UCSD-AML1 (cell line): Measurements from ENCODE around the gene UMODL1.
"Not testable (repeated sequence)": the region's sequence is repeated elsewhere in the genome, so short reads cannot be mapped to it uniquely, and the experiment has no call there.

Experiments
- DNase-seq: peaks from one replicate; lab custom pipeline; 2025; ENCODE audit not compliant: unreplicated experiment; lab: John Stamatoyannopoulos, UW

The UMODL1 gene

GRCh38 chr21:42110691-42111469 is 39.8 kb downstream of the UMODL1 start:
- DNase-seq, result no peak

DNA sequence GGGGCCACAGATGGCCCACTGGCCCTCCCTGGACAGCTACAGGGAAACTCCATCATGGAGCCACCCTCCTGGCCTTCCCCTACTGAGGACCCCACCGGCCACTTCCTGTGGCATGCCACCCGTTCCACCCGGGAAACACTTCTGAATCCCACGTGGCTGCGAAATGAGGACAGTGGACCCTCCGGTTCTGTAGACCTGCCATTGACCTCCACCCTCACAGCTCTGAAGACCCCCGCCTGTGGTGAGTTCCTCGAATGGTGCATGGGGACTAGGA is 40.3 kb downstream of the UMODL1 start:
- DNase-seq, result no peak

- no peak for DNase-seq
These were observed 40.7 kb downstream of the UMODL1 start for GRCh38 chr21:42111811-42112210.

DNA sequence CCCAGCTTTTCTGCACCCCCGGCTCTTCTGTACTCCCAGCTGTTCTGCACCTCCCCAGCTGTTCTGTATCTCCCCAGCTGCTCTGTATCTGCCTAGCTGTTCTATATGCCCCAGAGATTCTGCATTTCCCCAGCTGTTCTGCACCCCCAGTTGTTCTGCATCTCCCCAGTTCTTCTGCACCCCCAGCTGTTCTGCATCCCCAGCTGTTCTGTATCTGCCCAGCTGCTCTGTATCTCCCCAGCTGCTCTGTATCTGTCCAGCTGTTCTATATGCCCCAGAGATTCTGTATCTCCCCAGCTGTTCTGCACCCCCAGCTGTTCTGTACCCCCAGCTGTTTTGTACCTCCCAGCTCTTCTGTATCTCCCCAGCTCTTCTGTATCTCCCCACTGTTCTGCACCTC is 41.1 kb downstream of the UMODL1 start:
- DNase-seq, result no peak

GRCh38 chr21:42112857-42113256 is 41.7 kb downstream of the UMODL1 start:
- no peak for DNase-seq

- no peak for DNase-seq
These were observed 42.9 kb downstream of the UMODL1 start for GRCh38 chr21:42113926-42114409.

GRCh38 chr21:42114646-42115045 is 43.5 kb downstream of the UMODL1 start:
- no peak for DNase-seq

DNA sequence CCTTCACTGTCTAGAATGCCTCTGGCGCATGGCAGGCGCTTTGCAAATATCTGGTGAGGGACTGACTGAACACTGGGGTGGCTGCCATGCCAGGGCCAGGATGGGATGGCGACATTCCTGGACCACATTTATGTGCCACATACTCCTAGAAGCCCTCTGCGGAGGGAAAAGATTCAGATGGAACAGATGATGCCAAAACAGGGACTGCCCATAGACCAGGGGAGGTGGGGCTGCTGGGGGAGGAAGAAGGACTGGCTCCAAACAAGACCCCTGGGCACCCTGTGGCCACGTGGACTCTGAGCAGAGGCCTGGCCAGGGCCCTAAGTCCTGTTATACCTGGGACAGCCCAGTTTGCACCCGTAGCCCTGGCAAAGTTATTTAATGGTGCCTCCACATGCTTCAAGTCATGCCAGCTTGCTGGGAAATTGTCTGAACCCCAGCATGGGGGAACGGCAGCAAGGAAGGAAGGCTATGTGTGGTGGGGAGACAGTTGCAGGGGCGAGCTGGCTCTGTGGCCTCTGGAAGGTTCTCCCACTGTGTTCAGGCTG is 44.1 kb downstream of the UMODL1 start:
- DNase-seq, result no peak

DNA sequence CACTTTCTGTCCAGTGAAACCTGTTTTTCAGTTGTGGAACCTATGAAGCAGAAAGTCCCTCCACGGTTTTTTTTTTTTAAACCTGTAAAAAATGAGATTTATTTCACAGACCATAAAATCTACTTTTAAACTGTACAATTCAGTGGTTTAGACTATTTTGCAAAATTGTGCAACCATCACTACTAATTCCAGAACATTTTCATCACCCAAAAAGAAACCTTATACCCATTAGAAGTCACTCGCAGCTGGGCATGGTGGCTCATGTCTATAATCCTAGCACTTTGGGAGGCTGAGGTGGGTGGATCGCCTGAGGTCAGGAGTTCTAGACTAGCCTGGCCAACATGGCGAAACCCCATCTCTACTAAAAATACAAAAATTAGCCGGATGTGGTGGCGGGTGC is 45.4 kb downstream of the UMODL1 start:
- DNase-seq, result not testable (repeated sequence)

DNA sequence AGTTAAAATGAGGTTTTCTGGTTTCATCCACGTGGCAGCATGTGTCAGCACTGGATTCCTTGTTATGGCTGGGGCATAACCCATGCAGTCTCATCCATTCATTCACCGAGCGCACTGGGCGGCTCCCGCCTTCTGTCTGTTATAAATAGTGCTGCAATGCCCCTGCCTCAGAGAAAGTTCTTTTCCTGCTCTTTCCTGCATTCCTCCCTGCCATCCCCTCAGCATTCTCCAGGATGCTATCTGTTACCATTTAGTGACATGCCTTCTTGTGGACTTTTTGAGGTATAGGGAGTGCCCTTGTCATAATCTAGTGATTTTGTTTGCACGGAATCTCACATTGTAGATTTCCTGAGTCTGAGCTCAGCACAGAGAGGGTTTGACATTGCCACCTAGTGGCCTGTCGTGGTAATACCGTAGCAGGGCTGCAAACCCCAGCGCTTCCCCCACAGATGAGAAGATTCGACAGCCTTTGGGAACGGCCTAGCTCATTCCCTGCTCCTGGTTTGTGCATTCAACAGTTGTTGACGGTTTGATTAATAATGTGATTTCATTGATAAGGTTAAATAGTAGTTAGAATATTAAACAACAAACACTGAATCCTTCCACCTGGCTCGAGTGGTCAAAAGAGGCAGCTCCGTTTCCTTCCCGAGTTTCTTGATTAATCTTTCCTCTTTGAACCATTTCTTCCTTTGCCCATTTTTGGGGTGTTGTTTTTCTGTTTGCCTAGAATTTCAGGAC is 46.3 kb downstream of the UMODL1 start:
- DNase-seq, result peak; percentile 77

DNA sequence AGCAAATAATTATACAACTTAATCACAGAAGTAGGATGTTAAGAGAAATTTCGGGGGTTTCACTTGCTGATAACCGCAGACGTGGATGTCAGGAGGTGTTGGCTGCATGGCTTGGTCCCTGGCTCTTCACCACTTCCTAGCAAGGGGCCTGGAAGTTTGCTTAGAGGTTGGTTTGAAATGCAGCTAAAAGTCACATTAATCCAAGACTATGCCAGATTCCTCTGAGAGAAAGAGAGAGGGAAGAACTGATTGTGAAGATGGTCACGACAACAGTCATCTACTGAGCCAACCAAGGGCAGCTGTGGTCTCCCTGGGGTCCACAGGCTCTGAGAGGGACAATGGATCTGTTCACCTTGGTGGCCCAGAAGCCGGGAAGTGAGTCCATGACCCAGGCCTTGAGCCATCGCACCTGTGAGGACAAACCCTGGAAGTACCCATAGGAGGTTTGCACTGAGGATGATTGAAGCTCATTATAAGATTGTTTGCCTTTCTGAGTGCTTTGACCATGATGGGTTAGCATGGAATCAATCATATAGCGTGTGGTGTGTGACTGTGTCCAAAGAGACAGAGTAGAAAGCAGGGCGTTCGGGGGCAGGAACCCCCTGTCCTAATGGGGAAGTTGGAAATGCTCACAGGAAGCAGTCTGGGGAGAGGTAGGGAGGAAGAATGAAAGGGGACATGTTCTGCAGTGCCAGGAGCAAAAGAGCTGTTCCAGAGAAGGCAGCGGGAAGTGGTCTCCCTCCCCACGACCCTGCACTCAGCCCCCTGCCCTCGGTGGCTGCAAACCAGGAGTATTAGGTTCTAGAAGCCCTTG is 47.1 kb downstream of the UMODL1 start:
- peak; percentile 72 for DNase-seq

DNA sequence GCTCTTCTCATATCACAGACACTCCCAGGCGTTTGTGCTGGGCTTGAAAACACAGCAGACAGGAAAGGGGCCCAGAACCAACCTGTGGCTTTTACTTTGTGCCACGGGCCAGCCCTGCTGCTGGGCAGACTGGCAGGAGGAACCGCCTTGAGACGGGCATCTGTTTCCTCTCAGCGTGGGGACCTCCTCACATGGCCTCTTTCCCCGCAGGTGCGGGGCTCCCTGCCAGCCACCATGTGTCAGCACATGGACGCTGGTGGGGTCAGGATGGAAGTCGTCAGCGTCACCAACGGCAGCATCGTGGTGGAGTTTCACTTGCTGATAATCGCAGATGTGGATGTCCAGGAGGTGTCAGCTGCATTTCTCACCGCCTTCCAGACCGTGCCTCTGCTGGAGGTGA is 47.8 kb downstream of the UMODL1 start:
- DNase-seq, result peak; percentile 85

GRCh38 chr21:42120101-42120902 is 49.2 kb downstream of the UMODL1 start:
- DNase-seq, result no peak

- no peak for DNase-seq
These were observed 49.9 kb downstream of the UMODL1 start for GRCh38 chr21:42120903-42121535.

DNA sequence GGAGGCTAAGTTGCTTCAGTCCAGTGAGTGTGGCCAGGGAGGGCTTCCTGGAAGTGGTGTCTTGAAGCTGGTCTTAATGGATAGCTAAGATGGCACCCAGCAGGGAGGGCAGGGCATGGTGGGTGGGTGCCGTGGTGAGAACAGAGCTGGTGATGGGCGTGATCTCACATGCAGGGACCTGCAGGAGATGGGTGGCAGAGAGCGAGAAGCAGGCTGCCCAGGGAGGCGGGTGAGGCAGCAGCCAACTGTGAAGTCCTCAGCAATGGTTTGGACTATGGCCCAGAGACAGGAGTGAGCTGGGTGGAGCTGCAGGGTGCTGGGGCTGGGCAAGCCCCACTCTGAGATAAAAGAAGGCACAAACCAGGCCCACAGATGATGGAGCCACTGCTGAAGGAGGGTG is 50.7 kb downstream of the UMODL1 start:
- DNase-seq, result no peak

DNA sequence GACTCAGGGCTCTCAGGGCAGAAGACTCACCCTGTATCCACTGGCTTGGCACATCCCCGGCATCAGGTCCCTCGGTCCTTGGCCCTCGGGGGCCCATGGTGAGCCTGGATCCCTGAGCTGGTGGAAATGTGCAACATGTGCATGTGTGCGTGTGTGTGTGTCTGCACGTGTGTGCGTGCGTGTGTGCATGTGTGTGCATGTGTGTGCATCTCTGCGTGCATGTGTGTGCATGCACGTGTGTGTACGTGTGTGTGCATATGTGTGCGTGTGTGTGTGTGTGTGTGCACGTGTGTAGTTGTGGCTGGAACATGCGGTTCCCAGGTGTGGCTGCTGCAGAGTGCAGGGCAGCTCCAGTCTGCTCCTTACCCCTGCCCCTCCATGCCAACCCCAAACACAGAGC is 51.3 kb downstream of the UMODL1 start:
- DNase-seq, result no peak

- no peak for DNase-seq
These were observed 51.7 kb downstream of the UMODL1 start for GRCh38 chr21:42122808-42123207.

DNA sequence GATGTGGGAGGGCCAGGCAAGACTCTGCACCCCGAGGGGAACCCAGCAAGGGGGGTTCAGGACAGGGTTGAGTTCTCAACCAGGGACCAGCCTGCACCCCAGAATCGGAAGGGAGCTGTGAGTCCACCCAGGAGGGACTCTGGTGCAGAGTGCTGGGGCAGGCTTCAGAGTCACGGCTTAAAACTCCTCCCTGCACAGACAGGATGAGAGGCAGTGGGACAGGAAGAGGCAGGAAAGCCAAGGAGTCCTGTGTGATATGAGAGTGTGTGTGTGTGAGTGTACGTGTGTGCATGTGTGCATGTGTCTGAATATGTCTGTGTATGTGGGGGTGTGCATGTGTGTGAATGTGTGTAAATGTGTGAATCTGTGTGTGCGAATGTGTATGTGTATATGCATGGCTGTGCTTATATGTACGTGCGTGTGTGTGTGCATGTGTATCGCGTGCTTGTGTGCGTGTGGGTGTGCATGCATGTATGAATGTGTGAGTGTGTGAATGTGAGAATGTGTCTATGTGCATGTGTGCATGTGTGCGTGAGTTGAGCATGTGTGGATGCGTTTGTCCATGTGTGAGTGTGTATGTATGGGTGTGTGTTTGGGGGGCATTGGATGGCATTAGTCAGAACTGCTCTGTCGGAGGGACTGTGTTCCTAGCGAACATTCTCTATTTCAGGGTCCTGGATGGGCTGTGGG is 52.2 kb downstream of the UMODL1 start:
- peak; percentile 42 for DNase-seq

DNA sequence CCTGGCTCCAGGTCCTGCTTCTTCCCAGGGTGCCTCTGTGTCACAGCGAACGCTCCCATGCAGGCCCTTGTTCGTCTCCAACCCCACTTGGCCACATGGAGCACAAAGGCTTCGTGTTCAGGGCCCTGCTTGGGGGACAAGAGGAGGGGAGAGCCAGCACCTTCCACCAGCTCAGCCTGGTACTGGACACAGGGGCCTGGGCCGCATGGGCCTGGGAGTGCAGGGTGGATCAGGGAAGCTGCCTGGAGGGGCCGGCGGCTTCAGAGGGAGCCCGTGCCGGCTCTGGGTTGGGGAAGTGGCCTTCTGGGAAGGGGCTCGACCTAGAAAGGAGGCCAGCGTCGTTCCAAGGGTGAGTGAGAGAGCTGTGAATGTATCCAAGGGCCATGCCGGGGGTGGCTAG is 53.0 kb downstream of the UMODL1 start:
- no peak for DNase-seq
